DOHH2 (cell line): ENCODE measurements around the gene HMSD.

Experiments used
- CTCF ChIP-seq: fragments of 200-600 bp; sonication (generic); IDR thresholded peaks from one replicate; pipeline ENCODE4 v1.5.1; 2014; ENCODE audit warnings: antibody characterized with exemption, mild to moderate bottlenecking, low read depth, low read length; ENCODE audit not compliant: poor library complexity, severe bottlenecking
- EZH2phosphoT487 ChIP-seq: fragments of 200-600 bp; sonication (generic); IDR thresholded peaks from 2 replicates; pipeline ENCODE4 v1.6.1; 2017; ENCODE audit warnings: borderline replicate concordance, mild to moderate bottlenecking, antibody characterized with exemption, low read length, moderate library complexity, mixed read lengths

GRCh38 chr18:63986885-63987284, 37.8 kb downstream of the HMSD start:
- TF ChIP-seq CTCF (no peak), EZH2phosphoT487 (no peak)
